Fibroblast of mammary gland (primary cell): ENCODE data around the gene CYP27B1.

ENCODE experiments used
- DNase-seq: peaks from one replicate; pipeline ENCODE4 v3.0.0-alpha.2; 2010; ENCODE audit warnings: low read depth
- H3K4me3 ChIP-seq: 2 replicates; pipeline ENCODE4 v1.5.1; 2011; ENCODE audit warnings: low read depth, mild to moderate bottlenecking, low read length, moderate library complexity; ENCODE audit not compliant: control insufficient read depth
- TF ChIP-seq, protein P1 (sequence below): conservative IDR thresholded peaks from 2 replicates; pipeline ENCODE4 v1.5.1; 2011; ENCODE audit warnings: low read depth, low read length, inconsistent platforms; ENCODE audit not compliant: control insufficient read depth, insufficient read depth

The CYP27B1 gene

GRCh38 chr12:57735198-57735855, 31.6 kb downstream of the CYP27B1 start:
- no peak for DNase-seq
- H3K4me3 ChIP-seq = no peak overlapping the region
- TF ChIP-seq, protein P1, sequence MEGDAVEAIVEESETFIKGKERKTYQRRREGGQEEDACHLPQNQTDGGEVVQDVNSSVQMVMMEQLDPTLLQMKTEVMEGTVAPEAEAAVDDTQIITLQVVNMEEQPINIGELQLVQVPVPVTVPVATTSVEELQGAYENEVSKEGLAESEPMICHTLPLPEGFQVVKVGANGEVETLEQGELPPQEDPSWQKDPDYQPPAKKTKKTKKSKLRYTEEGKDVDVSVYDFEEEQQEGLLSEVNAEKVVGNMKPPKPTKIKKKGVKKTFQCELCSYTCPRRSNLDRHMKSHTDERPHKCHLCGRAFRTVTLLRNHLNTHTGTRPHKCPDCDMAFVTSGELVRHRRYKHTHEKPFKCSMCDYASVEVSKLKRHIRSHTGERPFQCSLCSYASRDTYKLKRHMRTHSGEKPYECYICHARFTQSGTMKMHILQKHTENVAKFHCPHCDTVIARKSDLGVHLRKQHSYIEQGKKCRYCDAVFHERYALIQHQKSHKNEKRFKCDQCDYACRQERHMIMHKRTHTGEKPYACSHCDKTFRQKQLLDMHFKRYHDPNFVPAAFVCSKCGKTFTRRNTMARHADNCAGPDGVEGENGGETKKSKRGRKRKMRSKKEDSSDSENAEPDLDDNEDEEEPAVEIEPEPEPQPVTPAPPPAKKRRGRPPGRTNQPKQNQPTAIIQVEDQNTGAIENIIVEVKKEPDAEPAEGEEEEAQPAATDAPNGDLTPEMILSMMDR = no peak

GRCh38 chr12:57734591-57734990, 32.3 kb downstream of the CYP27B1 start:
- no peak for DNase-seq
- TF ChIP-seq, protein P1 = no peak
- no peak overlapping the region for H3K4me3 ChIP-seq

- TF ChIP-seq, protein P1 = no peak
- no peak overlapping the region for H3K4me3 ChIP-seq
- DNase-seq = no peak
Measured at GRCh38 chr12:57733928-57734327, 33.0 kb downstream of the CYP27B1 start.

DNA sequence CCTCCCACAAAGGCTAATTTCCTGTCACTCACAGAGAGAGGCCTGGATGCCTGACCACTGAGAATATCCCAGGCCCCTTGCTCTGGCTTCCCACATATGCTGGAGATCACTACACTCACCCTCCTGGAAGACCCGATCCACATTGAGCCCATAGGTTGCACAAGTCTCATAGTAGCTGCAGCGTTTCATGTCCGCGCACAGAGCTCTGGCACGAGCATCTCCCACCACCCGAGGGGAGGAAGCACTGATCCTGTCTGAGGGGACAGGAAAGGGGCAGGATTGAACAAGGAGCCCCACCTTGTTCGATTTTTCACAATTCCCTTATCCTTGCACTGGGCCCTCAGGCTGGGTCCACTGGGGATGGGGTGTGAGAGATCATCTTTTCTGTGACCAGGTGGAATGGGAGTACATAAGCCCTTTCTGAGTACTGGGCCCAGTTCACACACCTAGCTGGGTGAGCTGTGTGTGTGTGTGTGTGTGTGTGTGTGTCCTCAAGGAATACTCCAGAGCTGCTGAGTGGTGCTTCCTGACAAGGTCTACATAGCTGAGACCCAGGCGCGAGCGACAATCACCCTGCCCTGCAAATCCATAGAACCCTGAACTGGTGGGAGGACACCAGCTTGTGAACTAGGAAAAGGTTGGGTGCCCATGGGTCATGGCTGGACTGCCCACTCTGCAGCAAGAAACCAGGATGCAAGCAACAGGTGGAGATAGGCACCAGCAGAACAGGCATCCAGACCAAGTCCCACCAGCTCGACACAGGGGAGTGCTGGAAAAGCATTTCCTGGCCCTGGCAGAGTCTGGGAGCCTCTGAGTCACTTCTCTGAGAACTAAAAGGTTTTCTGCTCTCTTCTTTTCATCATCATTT, 33.9 kb downstream of the CYP27B1 start:
- TF ChIP-seq, protein P1 = no peak
- no peak overlapping the region for H3K4me3 ChIP-seq
- DNase-seq = no peak

GRCh38 chr12:57732270-57732669, 34.6 kb downstream of the CYP27B1 start:
- H3K4me3 ChIP-seq = no peak overlapping the region
- DNase-seq = no peak
- TF ChIP-seq, protein P1 = no peak

GRCh38 chr12:57731411-57732080, 35.3 kb downstream of the CYP27B1 start:
- H3K4me3 ChIP-seq = no peak overlapping the region
- TF ChIP-seq, protein P1 = no peak
- no peak for DNase-seq
